SK-N-SH treated with all-trans-retinoic acid at 6 μM for 48 hours (cell line): ENCODE data around the gene PUM1.

ENCODE experiments used
- ARNTL ChIP-seq: fragments of 450-650 bp; formaldehyde crosslinking; IDR thresholded peaks from 2 replicates; pipeline ENCODE4 v1.5.0; 2020; ENCODE audit warnings: low read depth, mild to moderate bottlenecking, moderate library complexity, borderline replicate concordance
- BACH2 ChIP-seq: fragments of 250-450 bp; sonication (Bioruptor Pico); IDR thresholded peaks from 2 replicates; pipeline ENCODE4 v1.9.0; 2021; ENCODE audit warnings: mild to moderate bottlenecking, borderline replicate concordance
- GLIS3 ChIP-seq: fragments of 250-450 bp; sonication (Bioruptor Pico); IDR thresholded peaks from 2 replicates; pipeline ENCODE4 v1.5.0; 2020; ENCODE audit warnings: mild to moderate bottlenecking, moderate library complexity
- ISL1 ChIP-seq: fragments of 250-450 bp; sonication (Bioruptor Pico); IDR thresholded peaks from 2 replicates; pipeline ENCODE4 v2.1.2; 2022; ENCODE audit warnings: mild to moderate bottlenecking, moderate library complexity
- OSR1 ChIP-seq: fragments of 250-450 bp; sonication (Bioruptor Pico); IDR thresholded peaks from 2 replicates; pipeline ENCODE4 v1.8.0; 2022; ENCODE audit warnings: moderate library complexity, mild to moderate bottlenecking, inconsistent platforms
- PATZ1 ChIP-seq: fragments of 250-450 bp; sonication (Bioruptor Pico); IDR thresholded peaks from 2 replicates; pipeline ENCODE4 v1.8.0; 2020; ENCODE audit warnings: mild to moderate bottlenecking, moderate library complexity, borderline replicate concordance
- POU6F1 ChIP-seq: fragments of 250-450 bp; sonication (Bioruptor Pico); IDR thresholded peaks from 2 replicates; pipeline ENCODE4 v1.8.0; 2021; ENCODE audit warnings: low read depth, mild to moderate bottlenecking, moderate library complexity, borderline replicate concordance
- PPARA ChIP-seq: fragments of 250-450 bp; sonication (Bioruptor Pico); IDR thresholded peaks from 2 replicates; pipeline ENCODE4 v1.5.0; 2020; ENCODE audit warnings: mild to moderate bottlenecking, borderline replicate concordance
- TCF4 ChIP-seq: fragments of 250-450 bp; sonication (Bioruptor Pico); IDR thresholded peaks from 2 replicates; pipeline ENCODE4 v1.8.0; 2021; ENCODE audit warnings: mild to moderate bottlenecking, moderate library complexity, borderline replicate concordance
- TOX ChIP-seq: fragments of 250-450 bp; sonication (Bioruptor Pico); IDR thresholded peaks from 2 replicates; pipeline ENCODE4 v1.8.0; 2021; ENCODE audit warnings: mild to moderate bottlenecking, moderate library complexity, borderline replicate concordance
- ZC3H10 ChIP-seq: fragments of 250-450 bp; sonication (Bioruptor Pico); IDR thresholded peaks from 2 replicates; pipeline ENCODE4 v1.5.1; 2021; ENCODE audit warnings: mild to moderate bottlenecking, moderate library complexity
- ZFP3 ChIP-seq: fragments of 250-450 bp; sonication (Bioruptor Pico); IDR thresholded peaks from 2 replicates; pipeline ENCODE4 v1.5.0; 2020; ENCODE audit warnings: mild to moderate bottlenecking, moderate library complexity
- ZFP30 ChIP-seq: fragments of 450-650 bp; formaldehyde crosslinking; IDR thresholded peaks from 2 replicates; pipeline ENCODE4 v1.5.0; 2022; ENCODE audit warnings: mild to moderate bottlenecking, moderate library complexity

GRCh38 chr1:30936541-30937171 lies 128.9 kb downstream of the PUM1 start:
- TF ChIP-seq ZFP3 (no peak), ZFP30 (CRISPR knock-in tag) (no peak), ZC3H10 (CRISPR knock-in tag) (no peak), POU6F1 (CRISPR knock-in tag) (no peak), PATZ1 (CRISPR knock-in tag) (no peak), ARNTL (CRISPR knock-in tag) (no peak), GLIS3 (no peak), BACH2 (no peak), ISL1 (CRISPR knock-in tag) (no peak), TOX (no peak), OSR1 (no peak), TCF4 (CRISPR knock-in tag) (no peak), PPARA (CRISPR knock-in tag) (no peak)
